ENCODE data around the gene GRIN2C.

Gene GRIN2C

DNA sequence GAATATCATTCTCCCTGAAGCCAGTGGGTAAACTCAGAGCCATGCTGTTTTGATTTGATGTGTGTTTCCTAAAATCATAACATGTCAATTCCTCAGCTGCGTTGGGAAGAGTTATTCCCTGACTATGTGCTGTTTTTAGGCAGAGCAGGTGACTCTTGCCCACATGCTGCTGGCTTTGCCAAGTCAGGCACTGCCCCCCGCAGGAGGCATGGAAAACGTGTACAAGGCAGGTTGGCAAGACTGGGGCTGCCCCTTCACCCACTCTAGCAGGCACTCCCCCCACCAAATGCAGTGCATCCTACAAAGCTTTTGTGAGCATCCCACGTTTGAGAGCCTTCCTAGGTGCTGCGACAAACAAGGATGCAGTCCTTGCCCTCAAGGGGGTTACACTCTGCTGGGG, 45.2 kb downstream of the GRIN2C start:
- TF ChIP-seq, protein P1, sequence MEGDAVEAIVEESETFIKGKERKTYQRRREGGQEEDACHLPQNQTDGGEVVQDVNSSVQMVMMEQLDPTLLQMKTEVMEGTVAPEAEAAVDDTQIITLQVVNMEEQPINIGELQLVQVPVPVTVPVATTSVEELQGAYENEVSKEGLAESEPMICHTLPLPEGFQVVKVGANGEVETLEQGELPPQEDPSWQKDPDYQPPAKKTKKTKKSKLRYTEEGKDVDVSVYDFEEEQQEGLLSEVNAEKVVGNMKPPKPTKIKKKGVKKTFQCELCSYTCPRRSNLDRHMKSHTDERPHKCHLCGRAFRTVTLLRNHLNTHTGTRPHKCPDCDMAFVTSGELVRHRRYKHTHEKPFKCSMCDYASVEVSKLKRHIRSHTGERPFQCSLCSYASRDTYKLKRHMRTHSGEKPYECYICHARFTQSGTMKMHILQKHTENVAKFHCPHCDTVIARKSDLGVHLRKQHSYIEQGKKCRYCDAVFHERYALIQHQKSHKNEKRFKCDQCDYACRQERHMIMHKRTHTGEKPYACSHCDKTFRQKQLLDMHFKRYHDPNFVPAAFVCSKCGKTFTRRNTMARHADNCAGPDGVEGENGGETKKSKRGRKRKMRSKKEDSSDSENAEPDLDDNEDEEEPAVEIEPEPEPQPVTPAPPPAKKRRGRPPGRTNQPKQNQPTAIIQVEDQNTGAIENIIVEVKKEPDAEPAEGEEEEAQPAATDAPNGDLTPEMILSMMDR (IDR thresholded peaks at IDR 0.05; ENCODE audit: borderline replicate concordance, extremely low read depth, low read length, poor library complexity, severe bottlenecking): peak; percentile 59
- TF ChIP-seq EZH2 (IDR thresholded peaks at IDR 0.05; ENCODE audit: borderline replicate concordance, low read depth, low read length, severe bottlenecking): no peak
- Histone ChIP-seq H3K4me2 (ENCODE audit: insufficient read depth, low read length) (no peak overlapping the region), H3K27ac (ENCODE audit: low read length) (no peak overlapping the region), H4K20me1 (ENCODE audit: insufficient read depth, low read length) (peaks cover 2% of the 10 kb centered on the region; the same call in 1 of the 2 replicates), H3K4me3 (ENCODE audit: low read depth in 1 of 2, low read length in 2 of 2) (no peak overlapping the region), H3K27me3 (ENCODE audit: insufficient read depth, low read length, poor library complexity) (no peaks in the 10 kb centered on the region), H3K9ac (ENCODE audit: low read depth, low read length) (no peak overlapping the region), H2AFZ (ENCODE audit: low read depth, low read length) (no peak overlapping the region), H3K4me1 (ENCODE audit: insufficient read depth, low read length) (no peaks in the 10 kb centered on the region), H3K79me2 (ENCODE audit: insufficient read depth, low read length) (no peaks in the 10 kb centered on the region), H3K9me3 (ENCODE audit: insufficient read depth, low read length, severe bottlenecking) (no peaks in the 10 kb centered on the region), H3K36me3 (ENCODE audit: insufficient read depth, low read length) (peaks cover 17% of the 10 kb centered on the region)
- DNase-seq: peak; percentile 24
- peak; percentile 58; the same call in 2 of the 3 replicates for ATAC-seq (ENCODE audit: insufficient read depth, low read depth)

DNA sequence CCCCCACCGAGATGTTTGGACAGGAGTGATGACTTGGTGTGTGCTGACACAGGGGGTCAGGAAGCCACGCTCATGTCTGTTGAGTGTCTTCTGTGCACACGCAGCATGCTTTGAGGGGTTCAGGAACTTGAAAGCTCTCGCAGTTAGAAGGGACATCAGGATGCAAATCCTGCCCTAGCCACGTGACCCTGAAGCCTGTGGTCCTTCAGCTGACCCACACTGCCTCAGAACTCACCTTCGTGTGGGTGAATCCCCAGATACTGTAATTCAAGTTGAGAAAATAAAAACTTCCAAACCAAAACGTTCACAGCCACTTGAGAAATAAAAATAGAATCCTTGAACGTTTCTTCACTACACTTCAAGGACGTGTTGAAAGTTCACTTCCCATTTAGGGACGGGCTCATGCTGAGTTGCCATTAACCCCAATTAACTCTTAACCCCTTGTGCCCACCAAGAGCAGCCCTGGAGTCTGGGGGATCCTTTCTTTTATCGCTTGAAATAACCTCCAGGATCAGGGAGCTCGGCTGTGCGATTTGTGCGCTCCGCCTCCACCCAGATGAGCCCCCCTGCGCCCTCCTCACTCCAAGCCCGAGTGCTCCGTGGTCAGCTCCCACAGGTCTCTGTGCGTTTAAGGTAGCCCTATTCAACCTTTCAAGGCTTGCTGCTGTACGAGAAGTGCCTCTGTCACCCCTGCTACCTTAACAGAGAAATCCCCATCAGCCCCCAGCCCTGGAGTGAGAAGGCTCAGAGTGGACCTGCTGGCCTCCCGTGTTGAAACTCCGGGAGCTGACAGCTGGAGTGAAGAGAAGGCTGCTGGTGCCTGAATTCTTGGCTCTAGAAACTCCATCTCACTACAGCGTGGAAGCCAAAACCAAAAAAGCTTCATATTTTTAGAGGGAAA, 47.3 kb downstream of the GRIN2C start:
- no peak overlapping the region for H3K27ac ChIP-seq (ENCODE audit: low read length)
- no peaks in the 10 kb centered on the region for H3K79me2 ChIP-seq (ENCODE audit: insufficient read depth, low read length)
- ATAC-seq (ENCODE audit: insufficient read depth, low read depth) (no peak), DNase-seq (no peak)
- peaks cover 8% of the 10 kb centered on the region for H4K20me1 ChIP-seq (ENCODE audit: insufficient read depth, low read length)
- no peak overlapping the region for H3K4me2 ChIP-seq (ENCODE audit: insufficient read depth, low read length)
- no peaks in the 10 kb centered on the region for H3K27me3 ChIP-seq (ENCODE audit: insufficient read depth, low read length, poor library complexity)
- no peaks in the 10 kb centered on the region for H3K9me3 ChIP-seq (ENCODE audit: insufficient read depth, low read length, severe bottlenecking)
- no peak overlapping the region for H3K9ac ChIP-seq (ENCODE audit: low read depth, low read length)
- no peaks in the 10 kb centered on the region for H3K4me1 ChIP-seq (ENCODE audit: insufficient read depth, low read length)
- H3K36me3 ChIP-seq (ENCODE audit: insufficient read depth, low read length): peaks cover 21% of the 10 kb centered on the region
- no peak overlapping the region for H3K4me3 ChIP-seq (ENCODE audit: low read depth in 1 of 2, low read length in 2 of 2)
- TF ChIP-seq, protein P1 (IDR thresholded peaks at IDR 0.05; ENCODE audit: borderline replicate concordance, extremely low read depth, low read length, poor library complexity, severe bottlenecking): no peak
- no peak for TF ChIP-seq EZH2 (IDR thresholded peaks at IDR 0.05; ENCODE audit: borderline replicate concordance, low read depth, low read length, severe bottlenecking)
- H2AFZ ChIP-seq (ENCODE audit: low read depth, low read length): no peak overlapping the region

DNA sequence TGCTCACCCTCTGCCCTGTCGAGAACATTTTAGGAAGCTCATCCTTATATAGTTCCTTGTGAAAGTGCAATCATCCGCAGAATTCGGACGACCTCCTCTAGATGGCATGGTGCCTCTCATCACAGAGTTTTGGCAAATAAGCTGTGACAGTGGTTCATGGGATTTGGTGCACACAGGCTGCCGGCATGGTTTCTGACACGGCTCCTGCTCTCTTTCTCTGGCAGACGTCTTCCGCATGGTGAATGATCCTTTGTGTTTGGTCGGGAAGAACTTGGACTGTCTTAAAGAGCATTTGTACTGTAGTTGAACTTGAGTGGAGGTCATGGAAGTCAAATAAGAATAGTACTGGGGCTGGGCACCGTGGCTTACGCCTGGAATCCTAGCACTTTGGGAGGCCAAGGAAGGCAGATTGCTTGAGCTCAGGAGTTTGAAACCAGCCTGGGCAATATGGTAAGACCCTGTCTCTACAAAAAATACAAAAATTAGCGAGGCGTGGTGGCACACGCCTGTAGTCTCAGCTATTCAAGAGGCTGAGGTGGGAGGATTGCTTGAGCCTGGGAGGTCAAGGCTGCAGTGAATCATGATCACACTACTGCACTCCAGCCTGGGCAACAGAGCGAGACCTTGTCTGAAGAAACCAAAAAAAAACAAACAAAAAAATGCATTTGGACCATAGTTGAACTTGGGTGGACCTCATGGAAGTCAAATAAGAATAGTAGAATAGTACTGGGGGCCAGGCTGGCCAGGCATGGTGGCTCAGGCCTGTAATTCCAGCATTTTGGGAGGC, 48.8 kb downstream of the GRIN2C start:
- ATAC-seq (ENCODE audit: insufficient read depth, low read depth) (no peak), DNase-seq (no peak)
- H3K27ac ChIP-seq (ENCODE audit: low read length): no peak overlapping the region
- H4K20me1 ChIP-seq (ENCODE audit: insufficient read depth, low read length): peaks cover 8% of the 10 kb centered on the region
- H3K4me1 ChIP-seq (ENCODE audit: insufficient read depth, low read length): no peaks in the 10 kb centered on the region
- no peak overlapping the region for H2AFZ ChIP-seq (ENCODE audit: low read depth, low read length)
- H3K9ac ChIP-seq (ENCODE audit: low read depth, low read length): no peak overlapping the region
- H3K79me2 ChIP-seq (ENCODE audit: insufficient read depth, low read length): no peaks in the 10 kb centered on the region
- TF ChIP-seq EZH2 (IDR thresholded peaks at IDR 0.05; ENCODE audit: borderline replicate concordance, low read depth, low read length, severe bottlenecking): no peak
- TF ChIP-seq, protein P1 (IDR thresholded peaks at IDR 0.05; ENCODE audit: borderline replicate concordance, extremely low read depth, low read length, poor library complexity, severe bottlenecking): no peak
- H3K27me3 ChIP-seq (ENCODE audit: insufficient read depth, low read length, poor library complexity): no peaks in the 10 kb centered on the region
- no peaks in the 10 kb centered on the region for H3K9me3 ChIP-seq (ENCODE audit: insufficient read depth, low read length, severe bottlenecking)
- H3K4me3 ChIP-seq (ENCODE audit: low read depth in 1 of 2, low read length in 2 of 2): no peak overlapping the region
- peaks cover 21% of the 10 kb centered on the region for H3K36me3 ChIP-seq (ENCODE audit: insufficient read depth, low read length)
- no peak overlapping the region for H3K4me2 ChIP-seq (ENCODE audit: insufficient read depth, low read length)

Measured in DND-41 (cell line).